Stimulated activated CD4-positive, alpha-beta T cell treated with anti-CD3 and anti-CD28 coated beads, Interleukin-12 subunit alpha, Interleukin-12 subunit beta, amount 100 ng/mL, for 4 hours (primary cell): ENCODE data around the gene SPA17.

Source experiments
- DNase-seq: peaks from one replicate; pipeline ENCODE4 v3.0.0-alpha.2; 2020

SPA17 gene

DNA sequence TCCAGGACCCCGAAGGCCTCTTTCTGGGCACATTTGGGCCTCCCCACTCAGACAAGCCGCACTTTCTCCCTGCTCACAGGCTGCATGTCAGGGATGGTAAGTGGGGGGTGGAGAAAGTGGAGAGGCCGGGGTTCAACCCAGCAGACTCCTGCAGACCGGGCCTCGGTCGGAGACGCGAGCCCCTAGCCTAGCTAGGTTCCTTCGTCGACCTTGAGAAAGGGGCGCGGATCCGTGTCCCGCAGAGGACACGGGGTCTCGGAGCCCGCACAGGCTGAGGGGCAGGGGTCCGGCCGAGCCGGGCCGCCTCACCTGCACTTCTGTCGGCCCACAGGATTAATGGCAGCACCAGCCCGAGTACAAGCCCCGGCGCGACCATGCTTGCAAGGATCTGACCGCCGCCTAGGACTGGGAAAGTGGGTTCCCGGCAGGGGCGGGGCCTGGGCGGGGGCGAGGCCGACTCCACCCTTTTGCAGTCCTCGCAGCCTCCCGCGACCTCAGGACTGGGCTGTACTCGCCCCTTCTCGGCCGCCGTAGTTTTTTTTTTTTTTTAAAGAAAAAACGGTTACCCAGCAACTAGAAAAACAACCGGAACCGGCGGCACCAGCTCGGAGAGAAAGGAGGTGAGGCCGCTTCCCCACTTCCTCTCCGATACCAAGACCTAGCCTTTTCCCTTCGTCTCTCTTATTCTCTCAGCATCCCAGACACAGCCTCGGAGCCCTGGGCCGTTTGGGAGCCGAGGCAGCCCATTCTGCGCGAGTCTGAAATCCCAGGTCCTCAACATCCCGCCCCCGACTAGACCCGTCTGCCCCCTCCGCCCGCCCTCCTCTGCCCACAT is at the start of gene SPA17, which contains the start of gene SIAE:
Gene SPA17 (plus strand): TSS at position 572 of the 835 bp plus-strand sequence. CDS start 1,361 bp downstream, outside the sequence.
Gene SIAE (minus strand): TSS at position 407 of the 835 bp plus-strand sequence. CDS start 31 bp downstream, at position 376.
- peak; percentile 83 for DNase-seq

DNA sequence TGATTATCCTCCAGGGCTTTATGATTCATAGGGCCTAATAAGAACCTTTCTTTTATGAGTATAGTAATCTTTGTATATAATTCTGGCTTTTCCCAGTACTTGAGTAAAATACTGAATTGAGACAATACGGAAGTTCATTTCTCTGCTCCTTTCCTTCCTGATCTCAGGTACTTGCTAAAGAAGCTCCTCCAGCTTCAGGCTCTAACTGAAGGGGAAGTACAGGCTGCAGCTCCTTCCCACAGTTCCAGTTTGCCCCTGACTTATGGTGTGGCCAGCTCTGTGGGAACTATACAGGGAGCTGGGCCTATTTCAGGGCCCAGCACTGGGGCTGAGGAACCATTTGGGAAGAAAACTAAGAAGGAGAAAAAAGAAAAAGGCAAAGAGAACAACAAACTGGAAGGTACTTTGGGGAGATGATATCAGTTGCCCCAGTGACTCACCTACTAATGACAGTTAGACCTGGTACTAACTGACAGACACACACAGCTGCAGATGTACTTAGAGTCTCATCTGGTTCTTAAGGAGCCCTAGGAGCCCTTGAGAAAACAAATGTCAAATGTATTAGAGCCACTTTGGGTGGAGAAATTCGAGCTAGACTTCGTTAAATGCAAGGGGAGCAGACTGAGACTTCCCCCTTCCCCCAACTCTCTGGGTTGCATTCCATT is 48.1 kb upstream of the SPA17 start:
- DNase-seq = no peak

DNA sequence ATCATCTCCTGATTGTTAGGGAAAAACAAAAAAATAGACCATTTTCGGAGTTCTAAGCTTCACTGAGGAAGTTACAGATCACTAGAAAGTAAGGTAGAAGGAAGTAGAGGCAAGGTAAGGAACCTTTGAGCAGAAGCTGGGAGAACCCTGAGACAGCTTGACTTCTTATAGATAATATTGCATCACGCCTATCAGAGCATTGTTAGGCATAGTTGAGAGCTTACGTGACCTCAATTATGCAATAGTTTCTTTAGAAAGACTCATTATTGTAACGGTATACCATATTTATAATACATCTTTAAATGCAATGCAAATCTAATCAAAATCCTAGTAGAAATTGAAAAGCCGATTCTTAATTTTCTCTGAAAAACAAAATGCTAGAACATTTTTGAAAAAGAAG is 46.2 kb upstream of the SPA17 start:
- no peak for DNase-seq

DNA sequence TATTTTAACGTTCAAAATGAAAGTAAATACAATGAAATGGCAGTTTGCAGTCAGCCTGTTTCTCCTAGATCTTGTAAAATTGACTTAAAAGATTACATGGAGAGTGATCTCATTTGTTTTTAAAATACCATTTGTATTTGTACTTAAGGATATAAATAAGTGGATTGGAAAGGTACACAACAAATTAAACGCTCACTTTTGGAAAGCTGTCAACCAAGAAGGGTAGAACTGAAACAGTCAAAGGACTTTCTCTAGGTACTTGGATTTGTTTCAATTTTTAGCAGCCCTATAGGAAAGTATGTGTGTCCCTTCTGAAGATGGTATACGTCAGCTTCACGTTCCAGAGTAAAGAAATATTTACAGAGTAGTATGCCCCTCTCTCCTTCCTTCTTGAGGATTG is 43.7 kb upstream of the SPA17 start:
- DNase-seq = no peak

DNA sequence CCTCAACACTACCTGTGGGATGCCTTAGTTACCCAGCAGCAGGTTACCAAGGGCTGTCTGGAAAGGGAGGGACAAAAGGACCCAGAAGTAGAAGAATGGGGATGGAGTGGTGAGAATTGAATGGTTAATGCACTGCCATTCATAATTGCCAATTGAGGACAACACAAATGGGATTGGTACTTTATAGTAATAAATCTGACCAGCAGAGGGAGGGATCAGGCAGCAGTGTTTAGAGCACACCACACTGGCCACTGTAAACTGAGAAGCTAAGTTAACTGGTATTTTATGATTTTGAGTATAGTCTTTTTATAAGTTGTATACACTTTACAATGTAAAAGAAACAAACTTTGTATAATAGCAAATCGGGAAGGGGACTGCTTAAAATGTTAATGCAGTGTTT is 40.3 kb upstream of the SPA17 start:
- no peak for DNase-seq

DNA sequence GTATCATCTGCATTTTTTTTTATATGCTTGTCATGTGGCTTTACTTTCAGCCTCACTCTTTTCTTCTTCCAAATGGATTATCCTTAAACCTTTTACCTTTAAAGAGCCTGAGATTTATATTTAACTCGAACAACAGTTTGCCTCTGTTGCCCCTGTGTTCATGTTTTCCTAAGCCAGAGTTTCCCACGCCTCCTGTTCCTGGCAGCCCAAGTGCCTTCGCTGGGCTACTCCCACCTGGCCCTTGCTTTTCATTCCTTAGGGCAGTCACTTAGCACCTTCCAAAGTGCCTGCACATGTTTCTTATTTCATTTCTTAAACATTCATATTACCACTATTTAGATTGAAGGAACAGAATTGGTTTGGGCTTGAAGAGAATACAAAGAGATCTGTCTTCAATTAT is 37.8 kb upstream of the SPA17 start:
- no peak for DNase-seq

DNA sequence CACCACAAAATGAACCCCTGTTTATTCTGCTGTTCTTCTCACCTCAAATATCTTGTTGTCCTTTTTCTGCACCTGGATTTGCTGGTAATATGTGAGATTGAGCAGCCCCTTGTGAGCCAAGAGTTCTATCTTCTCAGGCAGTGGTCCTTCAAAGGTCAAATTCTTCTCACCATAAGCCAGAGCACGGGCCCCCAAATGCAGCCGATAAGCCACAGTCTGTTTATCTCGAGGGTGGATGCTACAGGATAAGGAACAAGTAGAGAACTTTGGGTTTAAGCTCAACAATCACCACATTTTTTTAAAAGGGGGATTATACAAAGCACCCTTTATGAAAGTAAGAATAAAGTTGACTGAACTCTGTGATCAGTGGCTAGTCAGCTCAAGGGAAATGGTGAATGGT is 35.2 kb upstream of the SPA17 start:
- no peak for DNase-seq

DNA sequence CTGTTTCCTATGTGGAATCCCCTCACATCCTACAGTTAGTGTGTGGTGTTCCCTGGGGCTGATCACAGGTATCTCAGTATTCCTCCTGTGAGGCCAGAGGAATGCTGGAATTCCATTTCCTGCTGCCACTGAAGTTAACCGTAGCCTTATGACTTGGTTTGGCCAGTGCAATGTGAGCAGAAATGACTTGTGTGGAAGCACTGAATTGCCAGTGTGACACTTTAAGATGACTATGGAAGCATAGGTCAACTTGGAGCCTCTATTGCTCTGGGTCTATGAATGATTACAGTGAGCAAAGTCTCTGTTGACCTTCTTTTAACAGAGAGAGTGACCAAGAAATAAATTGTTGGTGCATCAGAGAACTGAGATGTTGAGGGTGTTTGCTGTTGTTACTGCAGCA is 34.5 kb upstream of the SPA17 start:
- no peak for DNase-seq

DNA sequence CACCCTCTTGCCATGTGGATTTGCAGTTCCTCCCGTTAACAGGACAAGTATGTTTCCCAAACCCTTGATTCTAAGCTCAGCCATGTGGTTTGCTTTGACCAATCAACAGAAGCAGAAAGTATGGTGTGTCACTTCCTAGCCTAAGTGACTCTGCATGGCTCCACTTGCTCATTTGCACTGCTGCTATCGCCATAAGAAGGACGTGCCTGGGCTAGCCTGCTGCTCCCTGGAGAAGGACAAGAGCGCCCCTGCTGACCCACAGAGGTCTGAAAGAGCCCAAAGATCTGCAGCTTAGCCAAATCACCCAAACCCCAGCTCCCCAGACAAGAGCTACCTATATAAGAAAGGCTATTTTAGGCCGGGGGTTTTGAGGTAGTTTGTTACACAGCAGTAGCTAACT is 33.0 kb upstream of the SPA17 start:
- DNase-seq = no peak

DNA sequence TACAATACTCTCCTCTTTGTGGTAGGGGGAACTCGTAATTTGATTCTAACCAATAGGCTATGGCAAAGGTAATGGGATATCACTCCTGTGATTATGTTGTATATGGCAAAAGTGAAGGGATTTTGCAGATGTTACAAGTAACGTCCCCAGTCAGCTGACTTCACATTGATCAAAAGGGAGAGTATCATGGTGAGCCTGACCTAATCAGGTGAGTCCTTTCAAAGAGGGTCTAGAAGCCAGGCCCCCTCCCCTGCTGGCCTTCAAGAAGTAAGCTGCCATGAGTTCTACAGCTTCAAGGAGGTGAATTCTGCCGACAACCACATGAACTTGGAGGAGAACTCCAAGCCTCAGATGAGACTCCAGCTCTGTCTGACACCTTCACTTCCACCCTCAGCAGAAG is 31.1 kb upstream of the SPA17 start:
- no peak for DNase-seq

DNA sequence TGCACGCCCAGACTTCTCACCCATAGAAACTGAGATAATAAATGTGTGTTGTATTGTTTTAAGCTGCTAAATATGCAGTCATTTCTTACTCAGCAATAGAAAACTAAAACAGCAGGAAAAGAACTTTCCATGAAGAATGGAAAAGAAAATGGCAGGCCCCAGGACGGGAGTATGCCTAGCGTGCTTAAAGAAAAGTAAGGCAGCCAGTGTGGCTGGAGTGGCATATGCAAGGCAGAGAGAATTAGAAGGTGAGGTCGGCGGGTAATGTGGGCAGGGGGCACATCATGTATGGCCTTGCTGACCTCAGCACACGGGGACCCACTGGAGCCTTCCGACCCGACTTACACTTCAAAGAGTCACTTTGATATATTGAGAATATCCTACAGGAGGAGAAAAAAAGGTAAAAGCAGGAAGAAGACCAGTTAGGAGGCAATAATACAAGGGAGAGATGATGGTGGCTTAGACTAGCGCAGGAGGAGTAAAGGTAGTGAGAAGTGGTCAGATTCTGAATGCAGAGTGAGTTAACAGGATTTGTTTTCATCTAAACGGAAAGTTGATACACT is 30.6 kb upstream of the SPA17 start:
- DNase-seq = no peak

DNA sequence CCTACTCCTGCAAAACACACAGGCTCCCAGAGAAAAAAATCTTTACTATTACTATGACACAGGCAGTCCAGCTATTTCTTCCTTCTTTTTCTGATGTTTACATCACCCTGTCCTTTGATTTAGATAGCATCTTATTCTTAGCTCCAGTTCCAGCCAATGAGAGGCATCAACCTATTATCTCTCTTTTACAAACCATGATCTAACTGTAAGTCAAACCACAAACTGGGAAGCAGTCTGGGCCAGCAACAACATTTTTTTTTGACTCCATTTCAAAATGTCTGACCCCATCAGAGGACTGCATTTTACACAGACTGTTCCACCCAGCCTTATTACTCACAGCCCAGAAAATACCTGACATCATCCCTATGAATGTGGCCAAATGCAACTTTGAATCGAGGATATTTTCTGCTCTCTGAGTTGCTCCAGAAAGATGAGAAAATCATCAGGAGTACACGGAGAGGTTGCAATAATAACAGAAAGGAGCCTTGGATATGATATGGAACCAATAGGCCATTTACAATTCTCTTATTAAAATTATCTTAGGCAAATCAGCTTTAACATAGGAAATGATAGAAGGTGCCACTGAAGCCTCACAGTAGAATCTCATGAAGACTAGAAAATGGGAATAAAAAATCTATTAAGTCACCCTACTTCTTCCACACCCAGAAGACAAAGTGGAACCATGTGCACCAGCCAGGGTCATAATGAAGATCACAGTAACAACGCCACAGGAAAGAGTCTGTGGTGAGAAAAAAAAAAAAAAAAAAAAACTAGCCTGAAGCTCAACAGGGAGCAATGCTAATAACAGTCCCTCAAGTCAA is 29.9 kb upstream of the SPA17 start:
- no peak for DNase-seq

DNA sequence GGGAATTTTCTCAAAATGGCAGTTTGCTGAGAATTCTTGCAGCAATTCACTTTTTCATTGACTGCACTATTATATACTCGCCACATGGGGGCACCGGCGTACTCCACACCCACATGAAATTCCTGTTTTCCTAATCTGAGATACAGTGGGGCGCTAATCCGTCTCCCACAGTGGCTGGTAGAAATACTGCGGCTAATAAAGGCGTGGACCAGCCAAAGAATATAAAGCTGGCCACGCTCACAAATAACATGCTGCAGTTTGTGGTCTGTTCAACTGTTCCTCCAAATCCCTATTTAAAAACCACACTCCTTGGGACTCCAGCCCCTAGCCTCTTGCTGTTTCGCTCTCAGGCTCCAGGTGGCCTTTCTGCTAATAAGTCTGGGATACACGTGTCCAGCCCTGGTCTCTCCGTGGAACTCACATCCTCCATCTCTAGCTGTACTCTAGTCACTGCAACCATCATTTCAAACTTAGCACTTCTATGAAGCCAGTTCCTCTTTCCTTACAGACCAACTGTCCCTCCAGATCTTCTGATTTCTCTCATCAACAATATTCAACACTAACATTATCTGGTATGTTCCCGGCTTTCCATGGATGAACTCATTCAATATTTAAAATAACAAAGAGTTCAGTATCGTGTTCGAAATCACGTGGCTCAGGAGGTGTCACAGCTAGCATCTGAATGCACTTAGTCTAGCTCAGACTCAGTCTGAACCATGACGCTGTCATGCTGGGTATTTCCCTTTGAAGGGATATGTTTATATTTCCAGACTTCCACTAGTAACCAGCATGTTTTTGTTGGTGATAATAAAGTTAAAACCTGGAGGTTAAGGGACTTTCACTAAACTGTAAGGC is 29.1 kb upstream of the SPA17 start:
- peak; percentile 21 for DNase-seq

DNA sequence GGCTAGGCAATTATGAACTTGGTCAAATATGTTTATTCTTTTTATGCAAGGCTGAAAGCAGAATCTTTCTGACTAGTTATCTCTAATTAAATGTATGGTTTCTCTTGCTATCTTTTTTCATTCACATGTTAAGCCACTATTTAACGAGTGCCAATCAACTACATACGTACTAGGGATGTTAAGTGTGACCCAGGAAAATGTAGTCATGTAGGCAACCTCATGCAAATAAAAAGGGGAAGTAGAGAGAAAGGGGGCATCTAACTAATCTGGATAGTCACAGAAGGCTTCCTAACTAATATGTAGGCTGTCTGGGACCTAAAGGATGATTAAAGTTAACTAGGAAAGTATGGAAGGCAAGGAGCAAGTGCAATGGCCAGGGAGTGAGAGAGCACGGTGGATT is 27.6 kb upstream of the SPA17 start:
- DNase-seq = no peak

DNA sequence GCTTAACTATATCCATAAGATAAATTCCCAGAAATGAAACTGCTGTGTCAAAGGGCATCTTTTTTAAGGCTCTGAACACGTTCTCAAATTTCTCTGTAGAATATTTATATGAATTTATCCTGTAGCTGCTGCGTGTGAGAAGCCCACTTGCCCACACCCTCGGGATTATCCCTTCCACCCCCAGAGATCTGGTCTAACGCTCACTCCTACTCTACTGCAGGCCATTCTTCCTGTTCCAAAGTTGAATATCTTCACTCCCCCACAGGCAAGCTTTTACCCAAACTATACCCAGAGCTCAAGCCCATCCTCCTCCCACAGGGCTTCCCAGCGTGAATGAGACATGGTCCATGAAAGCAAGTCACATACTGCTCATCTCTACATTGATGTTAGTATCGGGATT is 25.1 kb upstream of the SPA17 start:
- DNase-seq = no peak

DNA sequence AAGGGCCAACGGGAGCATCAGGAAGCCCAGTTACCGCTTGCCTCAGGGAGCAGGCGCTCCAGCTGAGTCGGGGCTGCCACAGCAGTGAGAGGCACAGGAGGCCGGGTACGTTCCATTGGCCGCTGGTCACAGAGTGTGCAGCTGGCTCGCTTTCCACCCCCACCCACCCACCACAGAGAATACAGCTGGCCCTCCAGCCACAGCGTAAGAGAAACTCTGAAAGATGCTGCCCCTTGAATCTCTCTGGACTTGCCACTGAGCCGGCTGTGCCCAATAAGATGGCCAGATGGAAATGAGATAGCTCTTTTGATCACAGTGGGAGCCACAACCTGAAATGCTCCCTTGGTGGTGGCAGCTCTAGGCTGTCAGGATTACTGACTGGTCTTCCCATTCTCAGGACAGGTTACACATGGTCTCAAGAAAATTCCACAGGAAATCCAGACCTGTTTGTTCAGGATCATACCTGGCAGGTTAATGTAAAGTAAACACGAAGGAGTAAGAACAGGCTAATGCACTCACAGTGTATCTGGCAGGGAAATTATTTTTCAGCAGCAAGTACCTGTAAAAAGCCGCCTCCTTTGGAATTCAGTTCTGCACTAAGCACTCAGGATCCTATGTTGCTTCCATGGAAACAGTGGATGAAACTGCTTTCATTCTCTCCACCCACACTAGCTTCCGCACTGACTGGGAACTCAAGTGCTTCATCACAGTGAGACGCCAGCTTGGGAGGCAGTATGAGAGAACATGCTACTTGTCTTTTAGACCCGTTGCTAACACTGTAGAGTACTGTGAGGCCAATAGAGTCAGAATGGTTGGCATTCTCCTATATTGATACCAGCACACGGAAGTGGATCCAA is 16.7 kb upstream of the SPA17 start:
- no peak for DNase-seq

DNA sequence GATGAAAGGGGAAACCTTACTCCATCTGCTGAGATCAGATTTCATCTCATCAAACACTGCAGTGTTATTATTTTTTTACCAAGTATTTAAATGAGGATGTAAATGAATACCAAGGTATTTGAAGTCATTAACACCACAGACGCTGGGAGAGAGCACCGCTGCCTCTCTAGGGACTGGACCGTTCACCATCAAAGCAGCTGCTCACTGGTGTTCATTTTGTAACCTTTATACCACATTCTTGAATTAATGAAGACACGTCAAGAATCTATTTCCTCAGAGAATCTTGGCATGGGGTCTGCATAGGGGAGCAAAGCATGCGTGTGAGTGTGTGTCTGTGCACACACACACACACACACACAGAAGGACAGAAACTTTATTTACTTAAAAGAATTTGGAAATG is 15.8 kb upstream of the SPA17 start:
- DNase-seq = no peak

DNA sequence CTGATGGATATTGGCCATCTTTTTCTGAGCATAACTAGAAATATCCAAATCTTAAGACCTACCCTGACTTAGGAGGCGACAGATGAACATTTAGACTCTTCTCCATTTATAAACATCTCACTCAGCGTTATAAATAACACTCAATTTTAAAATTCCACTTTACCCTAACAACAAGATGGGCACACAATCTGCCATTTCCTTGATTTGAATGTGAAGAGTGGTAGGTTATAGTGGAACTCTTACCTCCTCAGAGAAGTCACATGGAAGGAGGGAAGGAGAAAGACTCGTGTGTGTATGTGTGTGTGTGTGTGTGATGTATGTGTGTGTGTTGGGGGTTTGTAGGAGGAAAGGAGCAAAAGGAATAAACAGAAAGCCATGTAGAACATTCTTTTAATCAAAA is 15.2 kb upstream of the SPA17 start:
- no peak for DNase-seq

DNA sequence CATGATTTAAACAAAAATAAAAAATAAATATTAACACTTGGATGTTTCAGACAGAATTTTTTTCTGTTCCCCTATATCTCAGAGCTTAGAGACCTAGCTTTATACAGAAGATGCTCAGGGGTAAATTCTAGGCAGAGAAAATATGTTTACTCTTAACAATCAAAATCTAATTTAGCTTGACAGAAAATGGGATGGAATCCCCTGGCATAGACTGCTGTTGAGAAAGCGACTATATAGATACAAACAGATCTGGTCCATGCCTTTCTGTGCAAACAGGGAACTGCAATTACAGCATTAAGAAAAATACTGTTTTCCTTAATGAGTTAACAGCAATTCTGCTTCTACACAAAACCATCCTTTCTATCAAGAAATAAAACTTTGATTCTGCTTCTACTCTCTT is 14.7 kb upstream of the SPA17 start:
- no peak for DNase-seq

DNA sequence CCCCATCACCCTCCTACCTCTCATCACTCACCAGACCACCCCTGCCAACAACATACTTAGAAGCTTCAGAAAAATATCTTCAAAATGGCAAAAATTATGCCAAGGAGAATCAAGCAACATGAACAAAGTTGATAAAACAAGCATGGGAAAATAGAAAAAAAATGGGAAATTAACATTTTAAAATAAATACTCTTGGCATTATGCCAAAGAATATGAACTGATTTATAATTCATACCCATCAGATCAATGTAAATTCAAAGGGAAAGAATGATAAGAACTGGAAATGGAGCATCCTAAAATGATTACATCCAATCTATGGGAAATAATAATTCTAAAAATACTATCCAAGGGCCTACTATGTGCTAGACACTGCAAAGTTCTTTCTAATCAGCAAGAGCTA is 12.2 kb upstream of the SPA17 start:
- no peak for DNase-seq

DNA sequence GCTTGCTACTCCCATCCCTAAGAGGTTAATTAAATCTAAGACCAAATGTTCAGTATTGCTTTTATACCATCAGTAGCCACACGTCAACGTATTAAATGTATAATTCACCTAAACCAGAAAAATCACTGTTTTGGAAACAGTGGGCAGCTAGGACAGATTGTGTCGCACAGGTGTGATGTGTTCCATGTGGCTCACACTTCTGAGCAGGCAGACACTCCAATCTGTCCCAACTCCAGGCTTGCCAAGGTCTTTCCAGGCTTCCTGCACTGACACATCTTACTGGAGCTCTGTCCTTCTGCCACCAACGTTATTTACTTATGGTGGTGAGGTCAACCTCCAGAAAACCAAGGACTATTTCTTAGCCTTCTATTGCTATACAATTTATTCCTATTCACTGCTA is 11.6 kb upstream of the SPA17 start:
- DNase-seq = no peak
